HG03378 (cell line): Measurements from ENCODE around the gene GLT6D1.

Experiments used
- ATAC-seq: cut with Tn5 transposase; IDR thresholded peaks from one replicate; pipeline ENCODE4 v1.9.1; 2021; ENCODE audit warnings: mild to moderate bottlenecking, moderate library complexity; ENCODE audit not compliant: unreplicated experiment

The GLT6D1 gene

GRCh38 chr9:135609366-135609955 lies 29.9 kb downstream of the GLT6D1 start:
- no peak for ATAC-seq

GRCh38 chr9:135608999-135609317 lies 30.4 kb downstream of the GLT6D1 start:
- no peak for ATAC-seq

- no peak for ATAC-seq
These were observed 30.9 kb downstream of the GLT6D1 start for GRCh38 chr9:135608294-135608998.

- ATAC-seq: no peak
These were observed 31.7 kb downstream of the GLT6D1 start for GRCh38 chr9:135607401-135608293.

- no peak for ATAC-seq
These were observed 32.5 kb downstream of the GLT6D1 start for GRCh38 chr9:135606885-135607259.

- ATAC-seq: no peak
These were observed 34.0 kb downstream of the GLT6D1 start for GRCh38 chr9:135605238-135605781.

- no peak for ATAC-seq
These were observed 34.7 kb downstream of the GLT6D1 start for GRCh38 chr9:135604437-135605237.

GRCh38 chr9:135602789-135603481 lies 36.4 kb downstream of the GLT6D1 start:
- no peak for ATAC-seq

- ATAC-seq: no peak
These were observed 37.4 kb downstream of the GLT6D1 start for GRCh38 chr9:135601988-135602387.

- ATAC-seq: no peak
These were observed 39.0 kb downstream of the GLT6D1 start for GRCh38 chr9:135600296-135600817.

GRCh38 chr9:135596211-135596610 lies 43.1 kb downstream of the GLT6D1 start:
- ATAC-seq: no peak

- no peak for ATAC-seq
These were observed 46.7 kb downstream of the GLT6D1 start for GRCh38 chr9:135592625-135593024.

- no peak for ATAC-seq
These were observed 47.1 kb downstream of the GLT6D1 start for GRCh38 chr9:135592331-135592590.

GRCh38 chr9:135591506-135592330 lies 47.6 kb downstream of the GLT6D1 start:
- no peak for ATAC-seq

- no peak for ATAC-seq
These were observed 48.8 kb downstream of the GLT6D1 start for GRCh38 chr9:135590486-135591079.

GRCh38 chr9:135589596-135590485 lies 49.5 kb downstream of the GLT6D1 start:
- no peak for ATAC-seq

- ATAC-seq: no peak
These were observed 50.3 kb downstream of the GLT6D1 start for GRCh38 chr9:135588886-135589595.
